Mesodermal cell (in vitro differentiated cells): ENCODE measurements around the gene PAPSS2. TPM values are rescaled to one million over a fixed set of nuclear protein-coding genes. Genes with fewer than 3 reads are reported as not detected.
"Not testable (repeated sequence)": the region's sequence is repeated elsewhere in the genome, so short reads cannot be mapped to it uniquely, and the experiment has no call there.

ENCODE experiments used
- H3K27ac ChIP-seq: 2 replicates; pipeline ENCODE4 v1.7.0; 2013; ENCODE audit warnings: mild to moderate bottlenecking, low read depth, low read length, moderate library complexity; ENCODE audit not compliant: severe bottlenecking
- H3K36me3 ChIP-seq: 2 replicates; pipeline ENCODE4 v1.7.1; 2013; ENCODE audit warnings: mild to moderate bottlenecking, low read length, moderate library complexity; ENCODE audit not compliant: control insufficient read depth, insufficient read depth
- H3K4me1 ChIP-seq: one replicate; pipeline ENCODE4 v1.7.1; 2013; ENCODE audit warnings: mild to moderate bottlenecking, low read length; ENCODE audit not compliant: insufficient read depth, control insufficient read depth, poor library complexity, severe bottlenecking
- H3K4me3 ChIP-seq: 2 replicates; pipeline ENCODE4 v1.7.0; 2013; ENCODE audit warnings: low read length, control low read depth, mild to moderate bottlenecking; ENCODE audit not compliant: insufficient read depth, poor library complexity, severe bottlenecking; ENCODE audit errors: extremely low read depth
- H3K9me3 ChIP-seq: 2 replicates; pipeline ENCODE4 v1.7.1; 2013; ENCODE audit warnings: mild to moderate bottlenecking, low read length, moderate library complexity; ENCODE audit not compliant: control insufficient read depth
- WGBS, 2 experiments: methylation state at CpG; one replicate each; pipeline ENCODE4 v1.1.5; 2013; ENCODE audit warnings: missing lambda C conversion rate in 2 of 2; ENCODE audit not compliant: insufficient coverage in 2 of 2; 5-methylcytosine and 5-hydroxymethylcytosine counted together
- polyA plus RNA-seq, 2 experiments: library from polyadenylated mRNA; stranded (reverse); fragments of 50-300 nt; gene quantifications; one replicate each; pipeline ENCODE4 v1.2.3, GENCODE V29; 2013

The PAPSS2 gene
- polyA plus RNA-seq (2013, experiment 1 of 2) = 18.6 TPM
- polyA plus RNA-seq (2013, experiment 2 of 2) = 16.8 TPM

DNA sequence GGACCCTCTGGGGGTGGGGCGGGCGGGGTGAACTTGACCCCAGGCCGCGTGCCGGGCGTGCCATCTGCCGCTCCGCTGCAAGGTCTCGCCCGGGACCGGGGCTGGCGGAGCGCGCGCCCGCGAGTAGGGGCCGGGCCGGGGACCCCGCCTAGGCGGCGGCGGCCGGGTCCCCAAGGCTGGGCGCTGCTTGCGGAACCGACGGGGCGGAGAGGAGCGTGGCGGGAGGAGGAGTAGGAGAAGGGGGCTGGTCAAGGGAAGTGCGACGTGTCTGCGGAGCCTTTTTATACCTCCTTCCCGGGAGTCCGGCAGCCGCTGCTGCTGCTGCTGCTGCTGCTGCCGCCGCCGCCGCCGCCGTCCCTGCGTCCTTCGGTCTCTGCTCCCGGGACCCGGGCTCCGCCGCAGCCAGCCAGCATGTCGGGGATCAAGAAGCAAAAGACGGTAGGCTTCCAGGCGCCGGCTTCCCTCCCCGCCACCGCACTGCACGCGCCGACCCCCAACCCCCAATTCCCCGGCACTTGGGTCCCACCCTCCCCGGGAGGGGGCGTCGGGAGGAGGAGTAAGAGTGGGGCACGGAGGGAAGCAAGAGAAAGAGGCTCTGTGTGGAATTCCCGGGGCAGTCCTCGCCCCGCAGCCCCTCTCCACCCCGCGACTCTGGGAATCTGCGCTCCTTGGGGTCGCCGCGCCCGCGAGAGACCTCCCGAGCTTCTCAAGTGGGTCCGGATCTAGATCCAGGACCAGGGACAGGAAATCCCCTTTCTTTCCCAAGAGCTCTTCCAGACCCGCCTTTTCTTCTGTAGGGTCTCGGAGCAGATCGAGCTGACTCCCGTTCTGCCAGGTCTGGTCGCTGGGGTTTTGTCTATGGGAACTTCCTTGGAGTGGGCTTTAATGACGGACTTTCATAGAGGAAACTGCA lies at the start of gene PAPSS2:
PAPSS2 (plus strand) TSS at position 308 of the 913 bp plus-strand sequence; CDS start at position 412, 104 bp downstream.
- no peak within 1 kb of the TSS for H3K27ac ChIP-seq
- H3K36me3 ChIP-seq = no peaks in the 10 kb centered on the region
- H3K9me3 ChIP-seq = no peaks in the 10 kb centered on the region
- H3K4me1 ChIP-seq = peaks cover 26% of the 10 kb centered on the region
- WGBS, 2 experiments = 1% methylated on average over 31 to 53 of the region's 82 CpGs
- H3K4me3 ChIP-seq = peak within 1 kb of the TSS; percentile 72

DNA sequence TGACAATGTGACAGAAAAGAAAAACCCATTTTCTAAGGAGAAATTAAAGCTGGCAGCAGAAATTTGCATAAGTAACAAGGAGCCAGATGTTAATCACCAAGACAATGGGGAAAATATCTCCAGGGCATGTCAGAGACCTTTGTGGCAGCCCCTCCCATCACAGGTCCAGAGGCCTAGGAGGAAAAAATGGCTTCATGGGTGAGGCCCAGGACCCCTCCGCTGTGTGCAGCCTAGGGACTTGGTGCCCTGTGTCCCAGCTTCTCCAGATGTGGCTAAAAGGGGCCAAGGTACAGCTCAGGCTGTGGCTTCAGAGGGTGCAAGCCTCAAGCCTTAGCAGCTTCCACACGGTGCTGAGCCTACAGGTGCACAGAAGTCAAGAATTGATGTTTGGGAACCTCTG lies 48.3 kb upstream of the PAPSS2 start:
- H3K36me3 ChIP-seq, H3K4me3 ChIP-seq, H3K9me3 ChIP-seq, H3K4me1 ChIP-seq, H3K27ac ChIP-seq: not testable (repeated sequence)
- 82 to 100% methylated on average over 1 to 2 of the region's 2 CpGs for WGBS, 2 experiments

GRCh38 chr10:87612115-87612514 lies 47.6 kb upstream of the PAPSS2 start:
- Histone ChIP-seq H3K9me3 (peaks cover 7% of the 10 kb centered on the region), H3K4me3 (no peak overlapping the region), H3K27ac (no peak overlapping the region), H3K36me3 (no peaks in the 10 kb centered on the region), H3K4me1 (no peaks in the 10 kb centered on the region)
- WGBS, 2 experiments = 100% methylated on average over 1 of the region's 2 CpGs; no CpG with 5 or more reads in 1 of the 2 experiments

GRCh38 chr10:87613751-87614150 lies 45.9 kb upstream of the PAPSS2 start:
- no peaks in the 10 kb centered on the region for H3K36me3 ChIP-seq
- H3K4me1 ChIP-seq = no peaks in the 10 kb centered on the region
- WGBS, 2 experiments = 83 to 100% methylated on average over 1 of the region's 2 CpGs
- H3K4me3 ChIP-seq = no peak overlapping the region
- peaks cover 7% of the 10 kb centered on the region for H3K9me3 ChIP-seq
- H3K27ac ChIP-seq = no peak overlapping the region

- H3K4me3 ChIP-seq = no peak overlapping the region
- WGBS, 2 experiments = 30 to 50% methylated on average over 2 of the region's 3 CpGs
- H3K9me3 ChIP-seq = peaks cover 7% of the 10 kb centered on the region
- no peaks in the 10 kb centered on the region for H3K36me3 ChIP-seq
- H3K27ac ChIP-seq = no peak overlapping the region
- no peaks in the 10 kb centered on the region for H3K4me1 ChIP-seq
Observed at GRCh38 chr10:87615856-87616255, 43.8 kb upstream of the PAPSS2 start.

GRCh38 chr10:87617503-87617902 lies 42.2 kb upstream of the PAPSS2 start:
- Histone ChIP-seq H3K4me3 (no peak overlapping the region), H3K9me3 (no peaks in the 10 kb centered on the region), H3K36me3 (no peaks in the 10 kb centered on the region), H3K27ac (no peak overlapping the region), H3K4me1 (no peaks in the 10 kb centered on the region)
- WGBS, 2 experiments = 70 to 89% methylated on average over 1 of the region's 1 CpG

DNA sequence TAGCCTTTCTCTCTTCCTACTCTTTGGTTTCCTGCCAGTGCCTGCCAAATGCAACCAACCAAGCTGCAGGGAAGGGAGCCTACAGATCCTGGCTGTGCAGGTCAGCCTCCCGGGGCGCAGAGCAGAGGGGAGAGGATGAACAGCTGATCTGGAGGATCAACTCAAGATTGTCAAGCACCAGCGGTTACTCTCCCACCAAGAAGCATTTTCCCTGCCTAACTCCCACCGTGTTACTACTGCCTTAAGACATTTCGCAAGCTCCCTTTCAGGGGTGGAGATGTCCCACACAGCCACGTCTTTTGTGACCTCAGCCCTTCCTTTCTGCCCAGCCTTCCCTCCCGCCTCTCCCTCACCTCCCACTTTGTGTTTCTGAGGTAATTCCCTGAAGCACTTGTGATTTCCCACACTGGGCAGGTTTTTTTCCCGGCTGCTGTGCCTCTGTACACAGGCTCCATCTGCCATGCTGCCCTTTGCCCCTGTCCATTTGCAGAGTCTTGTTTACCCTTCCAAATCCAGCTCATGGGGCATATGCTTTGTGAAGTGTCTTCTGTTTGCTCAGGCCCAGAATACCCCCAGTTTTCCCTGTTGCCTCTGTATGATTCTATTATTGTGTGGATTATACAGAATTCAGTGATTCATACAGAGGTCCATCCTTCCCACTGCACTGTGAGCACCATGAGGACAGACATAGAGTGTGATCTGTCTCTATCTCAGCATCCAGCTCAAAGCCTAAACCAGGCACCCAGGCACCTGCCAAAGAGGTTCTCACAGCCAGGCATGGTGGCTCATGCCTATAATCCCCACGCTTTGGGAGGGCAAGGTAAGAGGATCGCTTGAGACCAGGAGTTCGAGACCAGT lies 40.9 kb upstream of the PAPSS2 start:
- Histone ChIP-seq H3K36me3 (no peaks in the 10 kb centered on the region), H3K4me1 (no peaks in the 10 kb centered on the region), H3K9me3 (no peaks in the 10 kb centered on the region), H3K4me3 (no peak overlapping the region), H3K27ac (no peak overlapping the region)
- 88 to 92% methylated on average over 9 of the region's 11 CpGs for WGBS, 2 experiments

DNA sequence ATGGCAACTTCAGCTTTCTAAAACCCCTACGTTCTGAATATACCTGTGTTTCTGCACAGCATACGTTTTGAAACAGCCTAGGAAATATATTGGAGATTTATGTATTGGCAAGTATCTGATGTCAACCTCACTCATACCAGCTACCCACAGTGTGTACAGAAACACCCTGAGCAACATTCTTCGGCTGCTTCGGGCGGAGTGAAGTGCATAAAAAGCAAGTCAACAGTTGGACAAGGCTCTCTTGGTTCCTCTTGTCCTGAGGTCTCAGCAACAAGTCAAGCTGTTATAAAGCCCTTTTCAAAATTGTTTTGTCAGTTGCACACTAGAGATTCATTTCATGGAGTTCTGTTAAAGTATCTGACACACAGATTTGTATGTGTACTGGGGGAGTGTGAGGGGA lies 40.0 kb upstream of the PAPSS2 start:
- Histone ChIP-seq H3K4me1 (no peaks in the 10 kb centered on the region), H3K27ac (no peak overlapping the region), H3K9me3 (no peaks in the 10 kb centered on the region), H3K4me3 (no peak overlapping the region), H3K36me3 (no peaks in the 10 kb centered on the region)
- WGBS, 2 experiments = 85 to 100% methylated on average over 3 of the region's 5 CpGs

GRCh38 chr10:87621440-87621839 lies 38.2 kb upstream of the PAPSS2 start:
- H3K9me3 ChIP-seq, H3K36me3 ChIP-seq, H3K27ac ChIP-seq, H3K4me1 ChIP-seq, H3K4me3 ChIP-seq: not testable (repeated sequence)

DNA sequence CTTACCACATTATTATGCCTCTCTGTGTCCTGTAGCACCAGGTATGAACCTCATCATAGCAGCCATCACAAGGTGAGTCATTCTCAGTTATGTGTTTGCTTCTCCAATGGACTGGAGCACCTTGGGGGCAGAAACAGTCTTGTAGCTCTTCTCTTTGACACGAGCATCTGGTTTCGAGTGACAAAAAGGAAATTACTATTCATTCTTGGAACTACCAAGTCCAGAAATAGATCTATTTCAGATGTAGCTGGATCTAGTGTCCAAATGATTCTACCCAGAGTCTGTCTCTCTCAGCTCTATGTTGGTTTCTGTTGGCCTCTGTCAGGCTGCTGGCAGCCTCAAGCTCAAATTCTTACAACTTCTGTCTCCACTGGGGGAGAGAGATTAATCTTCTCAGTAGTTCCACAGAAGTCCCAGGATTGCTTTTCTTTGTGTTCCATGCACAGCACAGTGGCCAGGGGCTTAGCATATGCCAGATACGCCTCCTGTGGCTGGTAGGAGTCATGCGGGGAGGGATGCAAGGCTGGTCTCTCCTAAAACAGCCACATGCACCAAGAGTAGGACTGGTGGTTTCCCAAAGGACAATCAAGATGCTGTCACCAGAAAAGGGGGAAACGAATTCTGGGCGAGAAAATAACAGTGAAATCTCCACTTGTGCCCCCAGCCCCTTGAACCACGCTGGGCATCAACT lies 37.2 kb upstream of the PAPSS2 start:
- WGBS, 2 experiments = 88 to 95% methylated on average over 4 to 7 of the region's 7 CpGs
- H3K4me3 ChIP-seq = no peak overlapping the region
- H3K27ac ChIP-seq = no peak overlapping the region
- no peaks in the 10 kb centered on the region for H3K4me1 ChIP-seq
- no peaks in the 10 kb centered on the region for H3K9me3 ChIP-seq
- H3K36me3 ChIP-seq = no peaks in the 10 kb centered on the region
